ENCODE results near the gene CEP128.
A peak's percentile ranks its signal among the peaks of the same experiment; 100 is the strongest.

The CEP128 gene

DNA sequence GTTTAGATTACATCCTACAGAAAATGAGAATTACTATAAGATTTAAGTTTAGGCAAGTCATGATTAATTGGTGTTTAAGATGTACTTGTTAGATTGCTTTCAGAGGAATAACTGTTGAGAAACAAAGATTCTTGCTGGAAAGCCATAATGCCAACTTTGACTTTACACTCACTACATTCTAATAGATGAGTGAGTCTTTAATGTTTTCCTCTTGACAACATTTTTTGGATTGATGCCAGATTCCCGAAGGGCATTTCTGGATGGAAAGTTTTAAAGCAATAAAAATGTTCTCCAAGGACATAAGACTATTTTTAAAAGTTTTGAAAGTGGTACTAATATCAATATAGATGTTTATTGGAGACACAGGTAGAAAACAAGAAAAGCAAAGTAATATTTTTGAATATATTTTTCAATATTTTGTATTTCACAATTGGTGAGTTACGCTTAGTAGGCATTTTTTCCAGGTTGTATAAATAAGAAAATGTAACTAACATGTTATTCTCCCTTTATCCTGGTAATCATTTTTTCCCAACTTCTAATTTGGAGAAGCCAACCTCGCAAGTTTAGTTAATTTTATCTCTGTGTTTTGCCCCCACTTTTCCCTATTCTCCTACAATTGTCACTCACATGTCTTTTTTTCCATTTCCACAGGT is 307.3 kb downstream of the CEP128 start:
- DNase-seq (ENCODE audit: low read depth), result no peak
- in situ Hi-C loops (cut with HindIII; ENCODE audit: low sequenced_read_pairs), result no loop called here

DNA sequence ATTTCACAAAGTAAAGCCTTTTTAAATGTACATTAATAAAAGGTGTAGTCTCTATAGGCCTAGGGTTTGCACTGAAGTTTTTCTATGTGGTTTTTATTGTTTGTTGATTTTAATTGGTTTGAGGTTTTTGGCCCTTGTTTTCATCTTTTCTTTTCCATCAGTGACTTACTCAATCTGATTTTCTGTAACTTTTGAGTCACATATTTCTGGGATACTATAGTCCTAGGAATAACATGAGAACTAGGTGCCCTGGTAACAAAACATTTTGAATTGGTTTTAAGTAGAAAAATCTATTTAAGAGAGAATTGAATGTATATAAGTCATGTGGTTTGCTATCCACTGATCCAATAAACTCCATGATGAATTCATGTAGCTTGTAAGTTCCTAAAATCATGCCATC is 311.9 kb downstream of the CEP128 start:
- H3K4me3 ChIP-seq (ENCODE audit: low read depth, low read length), result no peak overlapping the region
- in situ Hi-C loops (cut with HindIII; ENCODE audit: low sequenced_read_pairs), result no loop called here
- peak; percentile 41 for DNase-seq (ENCODE audit: low read depth)
- TF ChIP-seq, protein P1, sequence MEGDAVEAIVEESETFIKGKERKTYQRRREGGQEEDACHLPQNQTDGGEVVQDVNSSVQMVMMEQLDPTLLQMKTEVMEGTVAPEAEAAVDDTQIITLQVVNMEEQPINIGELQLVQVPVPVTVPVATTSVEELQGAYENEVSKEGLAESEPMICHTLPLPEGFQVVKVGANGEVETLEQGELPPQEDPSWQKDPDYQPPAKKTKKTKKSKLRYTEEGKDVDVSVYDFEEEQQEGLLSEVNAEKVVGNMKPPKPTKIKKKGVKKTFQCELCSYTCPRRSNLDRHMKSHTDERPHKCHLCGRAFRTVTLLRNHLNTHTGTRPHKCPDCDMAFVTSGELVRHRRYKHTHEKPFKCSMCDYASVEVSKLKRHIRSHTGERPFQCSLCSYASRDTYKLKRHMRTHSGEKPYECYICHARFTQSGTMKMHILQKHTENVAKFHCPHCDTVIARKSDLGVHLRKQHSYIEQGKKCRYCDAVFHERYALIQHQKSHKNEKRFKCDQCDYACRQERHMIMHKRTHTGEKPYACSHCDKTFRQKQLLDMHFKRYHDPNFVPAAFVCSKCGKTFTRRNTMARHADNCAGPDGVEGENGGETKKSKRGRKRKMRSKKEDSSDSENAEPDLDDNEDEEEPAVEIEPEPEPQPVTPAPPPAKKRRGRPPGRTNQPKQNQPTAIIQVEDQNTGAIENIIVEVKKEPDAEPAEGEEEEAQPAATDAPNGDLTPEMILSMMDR (IDR thresholded peaks at IDR 0.05; ENCODE audit: low read depth, low read length, missing control alignments), result no peak

More for the DNA sequence above, 307.3 kb downstream of the CEP128 start:
- TF ChIP-seq, protein P1 (IDR thresholded peaks at IDR 0.05; ENCODE audit: low read depth, low read length, missing control alignments), result no peak
- no peak overlapping the region for H3K4me3 ChIP-seq (ENCODE audit: low read depth, low read length)

DNA sequence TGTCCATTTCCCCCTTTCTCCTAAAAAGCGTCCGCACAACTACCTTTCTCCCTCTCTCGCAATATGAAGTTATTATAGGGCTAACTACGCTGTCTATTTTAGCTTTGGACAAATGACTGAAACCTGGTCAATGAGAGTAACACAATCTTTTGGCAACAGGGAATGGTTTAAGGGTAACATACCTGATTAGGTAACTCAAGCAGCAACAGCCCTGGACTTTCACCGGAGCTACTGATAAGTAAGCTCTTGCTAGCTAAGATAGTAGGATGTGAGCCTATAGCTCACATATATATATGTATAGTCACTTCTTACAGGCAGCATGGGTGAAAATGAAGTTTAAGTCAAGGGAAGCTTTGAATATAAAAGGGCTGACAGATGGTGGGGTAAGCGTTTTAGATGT is 313.0 kb downstream of the CEP128 start:
- no peak for DNase-seq (ENCODE audit: low read depth)
- in situ Hi-C loops (cut with HindIII; ENCODE audit: low sequenced_read_pairs), result no loop called here

DNA sequence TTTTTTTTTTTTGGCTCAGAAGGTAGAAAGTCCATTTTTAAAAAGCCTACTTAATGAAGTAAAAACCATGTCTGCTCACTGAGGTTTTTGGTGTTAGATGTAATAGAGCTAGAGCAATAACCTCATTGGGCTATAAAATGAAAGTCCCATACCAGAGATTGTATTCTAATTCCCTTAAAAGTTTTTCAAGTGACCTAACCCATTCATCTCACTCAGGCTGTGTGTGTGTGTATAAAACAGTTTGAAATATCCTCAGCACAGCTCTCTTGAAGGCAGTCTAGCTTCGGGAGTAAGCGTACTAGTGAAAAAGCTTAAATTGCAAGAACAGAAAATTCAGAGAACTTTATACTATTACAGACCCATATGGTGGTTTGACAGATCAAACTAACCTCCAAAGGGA is 313.8 kb downstream of the CEP128 start:
- TF ChIP-seq, protein P1 (IDR thresholded peaks at IDR 0.05; ENCODE audit: low read depth, low read length, missing control alignments), result no peak
- H3K4me3 ChIP-seq (ENCODE audit: low read depth, low read length), result no peak overlapping the region
- in situ Hi-C loops (cut with HindIII; ENCODE audit: low sequenced_read_pairs), result no loop called here
- DNase-seq (ENCODE audit: low read depth), result no peak

More for the DNA sequence above, 313.0 kb downstream of the CEP128 start:
- TF ChIP-seq, protein P1 (IDR thresholded peaks at IDR 0.05; ENCODE audit: low read depth, low read length, missing control alignments), result no peak
- H3K4me3 ChIP-seq (ENCODE audit: low read depth, low read length), result no peak overlapping the region

GRCh38 chr14:80624581-80624980 is 317.0 kb downstream of the CEP128 start:
- TF ChIP-seq, protein P1 (IDR thresholded peaks at IDR 0.05; ENCODE audit: low read depth, low read length, missing control alignments), result no peak
- in situ Hi-C loops (cut with HindIII; ENCODE audit: low sequenced_read_pairs), result no loop called here

GRCh38 chr14:80621701-80622100 is 319.8 kb downstream of the CEP128 start:
- H3K4me3 ChIP-seq (ENCODE audit: low read depth, low read length), result no peak overlapping the region
- in situ Hi-C loops (cut with HindIII; ENCODE audit: low sequenced_read_pairs), result no loop called here
- no peak for DNase-seq (ENCODE audit: low read depth)
- TF ChIP-seq, protein P1 (IDR thresholded peaks at IDR 0.05; ENCODE audit: low read depth, low read length, missing control alignments), result no peak

More at GRCh38 chr14:80624581-80624980, 317.0 kb downstream of the CEP128 start:
- H3K4me3 ChIP-seq (ENCODE audit: low read depth, low read length), result no peak overlapping the region
- DNase-seq (ENCODE audit: low read depth), result no peak

All from astrocyte of the cerebellum (primary cell).